Lung (tissue), 12 donors: Measurements from ENCODE around the gene SNX22. TPM values are rescaled to one million over a fixed set of nuclear protein-coding genes. Genes with fewer than 3 reads are reported as not detected.
A peak's percentile ranks its signal among the peaks of the same experiment; 100 is the strongest.

Experiments
- ATAC-seq: fragments of 200-7000 bp; cut with Tn5 transposase; one replicate; pipeline ENCODE4 v1.9.1; 2020; ENCODE audit warnings: moderate number of reproducible peaks; ENCODE audit not compliant: insufficient read depth, low FRiP score
- DNase-seq, 3 donors: peaks; one replicate each; pipeline ENCODE4 v3.0.0-alpha.2; 2013 to 2017
- H3K27ac ChIP-seq, 2 donors: one replicate each; pipeline ENCODE4 v1.5.1; 2013; ENCODE audit warnings: mild to moderate bottlenecking in 2 of 2, moderate library complexity in 2 of 2, control low read depth in 1 of 2, inconsistent platforms in 1 of 2, low read depth in 1 of 2, low read length in 1 of 2
- H3K27me3 ChIP-seq, 3 donors: one replicate each; pipeline ENCODE4 v1.5.1; 2013; ENCODE audit warnings: low read length in 2 of 3; ENCODE audit not compliant: control insufficient read depth in 3 of 3, insufficient read depth in 3 of 3
- H3K36me3 ChIP-seq, 4 donors: one replicate each; pipeline ENCODE4 v1.5.1; 2013; ENCODE audit warnings: low read length in 4 of 4, mild to moderate bottlenecking in 1 of 4, moderate library complexity in 1 of 4; ENCODE audit not compliant: control insufficient read depth in 4 of 4, insufficient read depth in 4 of 4
- H3K4me1 ChIP-seq, 5 donors: one replicate each; pipeline ENCODE4 v1.5.1; 2013; ENCODE audit warnings: low read length in 5 of 5, mild to moderate bottlenecking in 2 of 5, moderate library complexity in 1 of 5; ENCODE audit not compliant: control insufficient read depth in 5 of 5, insufficient read depth in 5 of 5
- H3K4me3 ChIP-seq: one replicate; pipeline ENCODE4 v1.5.1; 2013; ENCODE audit warnings: mild to moderate bottlenecking, control low read depth, moderate library complexity
- H3K9ac ChIP-seq, 2 donors: one replicate each; pipeline ENCODE4 v1.5.1; 2013; ENCODE audit warnings: low read length in 2 of 2, control low read depth in 1 of 2; ENCODE audit not compliant: insufficient read depth in 1 of 2
- H3K9me3 ChIP-seq, 4 donors: one replicate each; pipeline ENCODE4 v1.5.1; 2013; ENCODE audit warnings: low read length in 3 of 4, mild to moderate bottlenecking in 1 of 4, moderate library complexity in 1 of 4; ENCODE audit not compliant: control insufficient read depth in 4 of 4, insufficient read depth in 3 of 4
- WGBS, 2 donors: extraction: QIAGEN DNeasy Blood & Tissue Kit; methylation state at CpG; one replicate each; pipeline ENCODE4 v1.1.7; 2013; 5-methylcytosine and 5-hydroxymethylcytosine counted together
- polyA plus RNA-seq, 2 donors: library from polyadenylated mRNA; stranded (reverse); fragments of 200-250 nt; gene quantifications; one replicate each; pipeline ENCODE4 v1.2.1, GENCODE V29; 2013
- total RNA-seq, 2 donors: library from RNA; depleted of rRNA in 1 of 2; stranded (reverse); fragments of >200 nt in 1 of 2; gene quantifications; one replicate each; pipeline ENCODE4 v1.2.1, GENCODE V29; 2014 to 2021
- TF ChIP-seq, protein P1 (sequence below): IDR thresholded peaks from 2 replicates; pipeline ENCODE4 v1.5.1; 2012; ENCODE audit warnings: mild to moderate bottlenecking; ENCODE audit errors: control extremely low read depth, extremely low read depth
- donor health status: control.
- donor health status: control.
- donor health status: Bipolar disorder and iron deficiency.
- donor health status: healthy.
- donor health status: DM: yes; HTN: yes; CAD: no.

The SNX22 gene
- total and polyA plus RNA-seq, 4 donors: 3.4 to 20.3 (median 9.2) TPM

DNA sequence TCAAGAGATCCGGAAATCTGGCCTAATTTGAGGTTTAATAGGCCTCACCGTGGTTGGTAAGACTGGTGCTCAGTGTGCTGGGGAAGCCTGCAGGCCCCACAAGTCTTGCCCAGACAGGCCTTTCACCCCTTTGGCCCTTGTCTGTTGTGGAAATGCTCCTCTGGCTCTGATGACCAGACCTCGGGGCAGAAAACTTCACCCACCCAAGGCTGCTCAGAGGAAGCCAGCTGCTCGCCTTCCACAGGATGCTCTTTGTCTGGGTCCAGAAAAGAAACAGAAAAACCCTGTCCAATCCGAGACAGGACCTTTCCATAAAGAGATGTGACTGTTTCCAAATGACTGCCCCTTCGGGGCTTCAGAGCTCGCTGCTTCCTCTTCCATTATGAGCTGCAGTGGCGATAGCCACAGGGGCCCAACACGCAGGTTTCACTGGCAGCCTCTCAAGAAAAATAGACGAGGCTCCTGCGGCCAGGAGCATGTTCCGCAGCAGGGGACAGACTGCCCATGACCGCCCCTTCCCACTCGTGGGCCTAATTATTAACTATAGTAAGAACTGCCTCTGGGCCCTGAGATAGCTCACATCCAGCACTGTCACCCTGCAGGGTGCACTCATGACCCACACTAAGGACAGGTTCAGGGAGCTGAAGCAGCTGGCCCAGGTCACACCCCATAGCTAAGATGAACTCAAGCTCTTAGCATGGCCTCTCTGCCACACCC is 6.8 kb upstream of the SNX22 start:
- TF ChIP-seq, protein P1, sequence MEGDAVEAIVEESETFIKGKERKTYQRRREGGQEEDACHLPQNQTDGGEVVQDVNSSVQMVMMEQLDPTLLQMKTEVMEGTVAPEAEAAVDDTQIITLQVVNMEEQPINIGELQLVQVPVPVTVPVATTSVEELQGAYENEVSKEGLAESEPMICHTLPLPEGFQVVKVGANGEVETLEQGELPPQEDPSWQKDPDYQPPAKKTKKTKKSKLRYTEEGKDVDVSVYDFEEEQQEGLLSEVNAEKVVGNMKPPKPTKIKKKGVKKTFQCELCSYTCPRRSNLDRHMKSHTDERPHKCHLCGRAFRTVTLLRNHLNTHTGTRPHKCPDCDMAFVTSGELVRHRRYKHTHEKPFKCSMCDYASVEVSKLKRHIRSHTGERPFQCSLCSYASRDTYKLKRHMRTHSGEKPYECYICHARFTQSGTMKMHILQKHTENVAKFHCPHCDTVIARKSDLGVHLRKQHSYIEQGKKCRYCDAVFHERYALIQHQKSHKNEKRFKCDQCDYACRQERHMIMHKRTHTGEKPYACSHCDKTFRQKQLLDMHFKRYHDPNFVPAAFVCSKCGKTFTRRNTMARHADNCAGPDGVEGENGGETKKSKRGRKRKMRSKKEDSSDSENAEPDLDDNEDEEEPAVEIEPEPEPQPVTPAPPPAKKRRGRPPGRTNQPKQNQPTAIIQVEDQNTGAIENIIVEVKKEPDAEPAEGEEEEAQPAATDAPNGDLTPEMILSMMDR: no peak
- H3K9ac ChIP-seq: no peak overlapping the region
- 88 to 91% methylated on average over 14 of the region's 14 CpGs for WGBS, 2 donors
- peaks cover 0 to 32% (median 9%) of the 10 kb centered on the region in 4 donors for H3K36me3 ChIP-seq
- no peak for DNase-seq
- no peaks in the 10 kb centered on the region for H3K27me3 ChIP-seq
- no peak overlapping the region for H3K27ac ChIP-seq
- peaks cover 0 to 18% (median 3%) of the 10 kb centered on the region in 5 donors for H3K4me1 ChIP-seq
- H3K9me3 ChIP-seq: no peaks in the 10 kb centered on the region
- no peak for ATAC-seq
- no peak overlapping the region for H3K4me3 ChIP-seq

DNA sequence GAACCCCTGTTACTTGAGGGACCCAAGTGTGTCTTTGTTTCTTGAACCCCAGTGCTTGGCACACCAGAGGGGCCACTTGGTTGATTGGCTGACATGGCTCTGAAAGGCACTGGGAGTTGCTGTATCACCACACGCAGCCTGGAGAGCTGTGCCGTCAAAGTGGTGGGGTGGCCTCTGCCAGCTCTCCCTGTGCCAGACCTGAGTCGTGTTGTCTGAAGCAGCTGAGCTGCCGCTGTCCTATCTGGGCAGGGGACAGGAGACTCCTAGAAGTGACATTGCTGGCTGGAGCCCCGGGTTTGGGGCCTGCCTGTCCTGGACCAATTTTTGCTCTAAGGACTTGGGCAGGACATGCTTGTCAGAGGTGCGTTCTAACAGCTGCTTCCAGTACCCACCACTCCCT is 5.5 kb upstream of the SNX22 start:
- DNase-seq: peak in 1 of 3 donors; percentile 32
- H3K4me1 ChIP-seq: peaks cover 0 to 22% (median 3%) of the 10 kb centered on the region in 5 donors
- peak overlapping the region in 1 of 2 donors; percentile 16 for H3K27ac ChIP-seq
- no peak overlapping the region for H3K9ac ChIP-seq
- WGBS, 2 donors: 75 to 85% methylated on average over 6 of the region's 6 CpGs
- ATAC-seq: no peak
- H3K9me3 ChIP-seq: no peaks in the 10 kb centered on the region
- H3K36me3 ChIP-seq: peaks cover 0 to 32% (median 8%) of the 10 kb centered on the region in 4 donors
- H3K27me3 ChIP-seq: no peaks in the 10 kb centered on the region
- H3K4me3 ChIP-seq: no peak overlapping the region
- TF ChIP-seq, protein P1: no peak

DNA sequence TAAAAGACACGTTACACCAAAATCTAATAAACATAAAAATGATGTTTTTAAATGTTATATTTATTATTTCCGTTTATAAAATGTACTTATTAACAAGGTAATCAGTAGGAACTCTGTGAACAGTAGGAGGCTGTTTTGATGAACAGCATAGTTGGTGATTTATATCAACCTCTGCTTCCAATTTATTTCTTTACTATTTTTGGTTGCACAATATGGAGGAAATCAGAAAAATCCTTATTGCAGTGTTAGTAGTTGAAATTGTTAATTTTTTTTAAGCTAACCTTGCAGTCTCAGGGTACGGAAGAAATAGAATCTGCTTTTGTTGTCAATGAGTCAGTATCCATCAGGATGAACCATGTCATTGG is 5.0 kb upstream of the SNX22 start:
- WGBS, 2 donors: 93 to 98% methylated on average over 3 of the region's 3 CpGs
- Histone ChIP-seq H3K27me3 (no peaks in the 10 kb centered on the region), H3K4me1 (peaks cover 0 to 25% (median 5%) of the 10 kb centered on the region in 5 donors), H3K9me3 (no peaks in the 10 kb centered on the region), H3K36me3 (peaks cover 0 to 27% (median 5%) of the 10 kb centered on the region in 4 donors), H3K27ac (no peak overlapping the region), H3K4me3 (no peak overlapping the region), H3K9ac (no peak overlapping the region)
- no peak for DNase-seq
- TF ChIP-seq, protein P1: no peak
- no peak for ATAC-seq
